ENCODE results near the gene NUP205. TPM values are rescaled to one million over a fixed set of nuclear protein-coding genes. Genes with fewer than 3 reads are reported as not detected.

Gene NUP205
- total RNA-seq, 4 donors from 2014 or later: 36.9 to 53.1 (median 41.3) TPM

- DNase-seq (ENCODE audit: low spot score in 2 of 2): no peak
- 78% methylated on average over 15 of the region's 15 CpGs for WGBS
- no peak for TF ChIP-seq EP300 (IDR thresholded peaks at IDR 0.05)
- no peak for TF ChIP-seq POLR2A (IDR thresholded peaks at IDR 0.05)
- TF ChIP-seq CTCF (IDR thresholded peaks at IDR 0.05): no peak
- no peak for TF ChIP-seq POLR2AphosphoS5 (IDR thresholded peaks at IDR 0.05)
- Histone ChIP-seq H3K9me3 (no peaks in the 10 kb centered on the region), H3K27ac (no peak overlapping the region), H3K4me1 (no peaks in the 10 kb centered on the region), H3K36me3 (peaks cover 16% of the 10 kb centered on the region), H3K4me3 (no peak overlapping the region), H3K27me3 (no peaks in the 10 kb centered on the region)
These were observed 93.3 kb downstream of the NUP205 start for GRCh38 chr7:135650831-135651573.

GRCh38 chr7:135653340-135654080 is 95.8 kb downstream of the NUP205 start:
- WGBS: 93% methylated on average over 12 of the region's 12 CpGs
- TF ChIP-seq EP300 (IDR thresholded peaks at IDR 0.05) (no peak), POLR2A (IDR thresholded peaks at IDR 0.05) (no peak), POLR2AphosphoS5 (IDR thresholded peaks at IDR 0.05) (no peak), CTCF (IDR thresholded peaks at IDR 0.05) (no peak)

GRCh38 chr7:135658564-135658963 is 100.8 kb downstream of the NUP205 start:
- Histone ChIP-seq H3K4me1 (peaks cover 14% of the 10 kb centered on the region), H3K27ac (no peak overlapping the region), H3K36me3 (no peaks in the 10 kb centered on the region), H3K9me3 (no peaks in the 10 kb centered on the region), H3K27me3 (no peaks in the 10 kb centered on the region), H3K4me3 (no peak overlapping the region)
- TF ChIP-seq POLR2A (IDR thresholded peaks at IDR 0.05) (no peak), POLR2AphosphoS5 (IDR thresholded peaks at IDR 0.05) (no peak), CTCF (IDR thresholded peaks at IDR 0.05) (no peak), EP300 (IDR thresholded peaks at IDR 0.05) (no peak)
- 95% methylated on average over 5 of the region's 5 CpGs for WGBS
- DNase-seq (ENCODE audit: low spot score in 2 of 2): no peak

More at GRCh38 chr7:135653340-135654080, 95.8 kb downstream of the NUP205 start:
- DNase-seq (ENCODE audit: low spot score in 2 of 2): no peak
- H3K4me1 ChIP-seq: no peaks in the 10 kb centered on the region
- H3K9me3 ChIP-seq: no peaks in the 10 kb centered on the region
- H3K4me3 ChIP-seq: no peak overlapping the region
- no peaks in the 10 kb centered on the region for H3K27me3 ChIP-seq
- no peak overlapping the region for H3K27ac ChIP-seq
- H3K36me3 ChIP-seq: peaks cover 3% of the 10 kb centered on the region

- 88% methylated on average over 9 of the region's 9 CpGs for WGBS
- peaks cover 19% of the 10 kb centered on the region for H3K4me1 ChIP-seq
- TF ChIP-seq EP300 (IDR thresholded peaks at IDR 0.05) (no peak), POLR2AphosphoS5 (IDR thresholded peaks at IDR 0.05) (no peak), POLR2A (IDR thresholded peaks at IDR 0.05) (no peak), CTCF (IDR thresholded peaks at IDR 0.05) (no peak)
- H3K4me3 ChIP-seq: no peak overlapping the region
- no peaks in the 10 kb centered on the region for H3K9me3 ChIP-seq
- no peak for DNase-seq (ENCODE audit: low spot score in 2 of 2)
- no peaks in the 10 kb centered on the region for H3K36me3 ChIP-seq
- H3K27ac ChIP-seq: no peak overlapping the region
- H3K27me3 ChIP-seq: no peaks in the 10 kb centered on the region
These were observed 101.6 kb downstream of the NUP205 start for GRCh38 chr7:135659159-135659846.

All from suprapubic skin (tissue), 4 donors.